GM12892 (cell line): ENCODE data around the gene WDR7.

Experiments used
- POLR2A ChIP-seq: IDR thresholded peaks from 2 replicates; pipeline ENCODE4 v1.6.1; 2011; ENCODE audit warnings: low read depth, low read length, control low read depth
- POLR2AphosphoS5 ChIP-seq: IDR thresholded peaks from 2 replicates; pipeline ENCODE4 v1.6.1; 2011; ENCODE audit warnings: low read depth, low read length, control low read depth

GRCh38 chr18:56641714-56642337 is 9.3 kb upstream of the WDR7 start:
- TF ChIP-seq POLR2AphosphoS5, result no peak
- TF ChIP-seq POLR2A, result no peak
